ENCODE data around the gene ESM1. TPM values are rescaled to one million over a fixed set of nuclear protein-coding genes. Genes with fewer than 3 reads are reported as not detected.

Gene ESM1
- polyA plus RNA-seq, 1 donor from 2014 or later: not detected

DNA sequence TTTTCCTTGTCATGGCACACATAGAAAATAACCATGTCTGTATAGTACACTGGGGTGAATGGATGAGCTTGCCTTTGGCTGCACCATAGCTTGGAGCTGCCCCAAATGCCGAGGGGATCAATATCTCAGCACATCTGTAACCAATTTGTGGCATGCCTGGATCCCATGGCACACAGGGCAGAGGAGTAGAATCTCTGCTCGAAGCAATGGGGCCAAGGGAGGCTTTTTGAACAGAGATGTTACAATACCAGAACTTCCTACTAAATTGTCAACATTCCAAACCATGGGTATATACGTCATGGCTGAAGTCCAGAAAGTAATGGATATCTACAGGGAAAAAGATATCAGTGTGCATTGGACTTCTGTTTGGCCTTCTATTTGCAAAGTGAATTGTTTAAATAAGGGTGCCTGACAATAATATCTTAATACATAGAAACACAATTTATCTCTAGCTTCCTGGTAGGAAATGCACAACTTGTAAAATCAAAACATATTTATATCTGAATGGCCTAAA is 39.0 kb downstream of the ESM1 start:
- H3K36me3 ChIP-seq (ENCODE audit: insufficient read depth, low read length): no peaks in the 10 kb centered on the region
- no peak overlapping the region for H3K4me2 ChIP-seq (ENCODE audit: low read length)
- H3K4me3 ChIP-seq (ENCODE audit: low read length): no peak overlapping the region
- no peaks in the 10 kb centered on the region for H4K20me1 ChIP-seq (ENCODE audit: insufficient read depth)
- H2AFZ ChIP-seq (ENCODE audit: low read depth, low read length): no peak overlapping the region
- no peak overlapping the region for H3K9ac ChIP-seq (ENCODE audit: low read length)
- TF ChIP-seq EP300 (conservative IDR thresholded peaks at IDR 0.05; ENCODE audit: poor library complexity, severe bottlenecking) (no peak), SMC3 (conservative IDR thresholded peaks at IDR 0.05; ENCODE audit: poor library complexity) (no peak), MXI1 (conservative IDR thresholded peaks at IDR 0.05; ENCODE audit: poor library complexity, severe bottlenecking) (no peak)
- no peaks in the 10 kb centered on the region for H3K79me2 ChIP-seq (replicated peaks; ENCODE audit: insufficient read depth, low read length)
- no peak overlapping the region for H3K27ac ChIP-seq (ENCODE audit: low read length)
- no peaks in the 10 kb centered on the region for H3K9me3 ChIP-seq (ENCODE audit: low read length)
- H3K27me3 ChIP-seq (ENCODE audit: insufficient read depth, low read depth, low read length): no peaks in the 10 kb centered on the region
- H3K9me2 ChIP-seq (ENCODE audit: insufficient read depth, low read length): no peaks in the 10 kb centered on the region
- no peaks in the 10 kb centered on the region for H3F3A ChIP-seq (ENCODE audit: insufficient read depth, low read length, poor library complexity, severe bottlenecking)

DNA sequence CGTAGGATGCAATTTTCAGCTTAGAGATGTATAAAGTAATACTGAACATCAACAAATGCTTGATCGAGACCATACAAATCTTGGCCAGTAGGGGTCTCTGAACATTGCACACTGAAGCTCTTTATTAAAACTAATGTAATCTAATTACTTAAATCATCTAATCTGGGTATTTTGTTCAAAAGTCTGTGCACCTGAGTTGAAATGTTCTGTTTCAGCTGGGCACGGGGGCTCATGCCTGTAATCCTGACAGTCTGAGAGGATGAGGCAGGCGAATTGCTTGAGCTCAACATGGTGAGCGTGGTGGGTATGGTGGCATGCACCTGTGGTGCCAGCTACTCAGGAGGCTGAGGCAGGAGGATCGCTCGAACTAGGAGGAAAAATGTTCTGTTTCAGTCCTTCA is 41.0 kb downstream of the ESM1 start:
- Histone ChIP-seq H3K9ac (ENCODE audit: low read length) (no peak overlapping the region), H3K4me2 (ENCODE audit: low read length) (no peak overlapping the region), H3K4me3 (ENCODE audit: low read length) (no peak overlapping the region), H3K9me2 (ENCODE audit: insufficient read depth, low read length) (no peaks in the 10 kb centered on the region), H3K79me2 (replicated peaks; ENCODE audit: insufficient read depth, low read length) (no peaks in the 10 kb centered on the region), H3K36me3 (ENCODE audit: insufficient read depth, low read length) (no peaks in the 10 kb centered on the region), H3K27ac (ENCODE audit: low read length) (no peak overlapping the region), H2AFZ (ENCODE audit: low read depth, low read length) (no peak overlapping the region), H3F3A (ENCODE audit: insufficient read depth, low read length, poor library complexity, severe bottlenecking) (no peaks in the 10 kb centered on the region), H3K9me3 (ENCODE audit: low read length) (no peaks in the 10 kb centered on the region), H3K27me3 (ENCODE audit: insufficient read depth, low read depth, low read length) (no peaks in the 10 kb centered on the region), H4K20me1 (ENCODE audit: insufficient read depth) (no peaks in the 10 kb centered on the region)
- TF ChIP-seq EZH2 (IDR thresholded peaks at IDR 0.05; ENCODE audit: borderline replicate concordance, insufficient read depth, low read length, poor library complexity, severe bottlenecking) (no peak), POLR2AphosphoS5 (IDR thresholded peaks at IDR 0.05) (no peak), RAD21 (conservative IDR thresholded peaks at IDR 0.05) (no peak), SMC3 (conservative IDR thresholded peaks at IDR 0.05; ENCODE audit: poor library complexity) (no peak), MXI1 (conservative IDR thresholded peaks at IDR 0.05; ENCODE audit: poor library complexity, severe bottlenecking) (no peak), EP300 (conservative IDR thresholded peaks at IDR 0.05; ENCODE audit: poor library complexity, severe bottlenecking) (no peak), TAF1 (IDR thresholded peaks at IDR 0.05; ENCODE audit: low read depth) (no peak)
- TF ChIP-seq, protein P1, sequence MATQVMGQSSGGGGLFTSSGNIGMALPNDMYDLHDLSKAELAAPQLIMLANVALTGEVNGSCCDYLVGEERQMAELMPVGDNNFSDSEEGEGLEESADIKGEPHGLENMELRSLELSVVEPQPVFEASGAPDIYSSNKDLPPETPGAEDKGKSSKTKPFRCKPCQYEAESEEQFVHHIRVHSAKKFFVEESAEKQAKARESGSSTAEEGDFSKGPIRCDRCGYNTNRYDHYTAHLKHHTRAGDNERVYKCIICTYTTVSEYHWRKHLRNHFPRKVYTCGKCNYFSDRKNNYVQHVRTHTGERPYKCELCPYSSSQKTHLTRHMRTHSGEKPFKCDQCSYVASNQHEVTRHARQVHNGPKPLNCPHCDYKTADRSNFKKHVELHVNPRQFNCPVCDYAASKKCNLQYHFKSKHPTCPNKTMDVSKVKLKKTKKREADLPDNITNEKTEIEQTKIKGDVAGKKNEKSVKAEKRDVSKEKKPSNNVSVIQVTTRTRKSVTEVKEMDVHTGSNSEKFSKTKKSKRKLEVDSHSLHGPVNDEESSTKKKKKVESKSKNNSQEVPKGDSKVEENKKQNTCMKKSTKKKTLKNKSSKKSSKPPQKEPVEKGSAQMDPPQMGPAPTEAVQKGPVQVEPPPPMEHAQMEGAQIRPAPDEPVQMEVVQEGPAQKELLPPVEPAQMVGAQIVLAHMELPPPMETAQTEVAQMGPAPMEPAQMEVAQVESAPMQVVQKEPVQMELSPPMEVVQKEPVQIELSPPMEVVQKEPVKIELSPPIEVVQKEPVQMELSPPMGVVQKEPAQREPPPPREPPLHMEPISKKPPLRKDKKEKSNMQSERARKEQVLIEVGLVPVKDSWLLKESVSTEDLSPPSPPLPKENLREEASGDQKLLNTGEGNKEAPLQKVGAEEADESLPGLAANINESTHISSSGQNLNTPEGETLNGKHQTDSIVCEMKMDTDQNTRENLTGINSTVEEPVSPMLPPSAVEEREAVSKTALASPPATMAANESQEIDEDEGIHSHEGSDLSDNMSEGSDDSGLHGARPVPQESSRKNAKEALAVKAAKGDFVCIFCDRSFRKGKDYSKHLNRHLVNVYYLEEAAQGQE (IDR thresholded peaks at IDR 0.05; ENCODE audit: borderline replicate concordance): no peak
- TF ChIP-seq, protein P2, sequence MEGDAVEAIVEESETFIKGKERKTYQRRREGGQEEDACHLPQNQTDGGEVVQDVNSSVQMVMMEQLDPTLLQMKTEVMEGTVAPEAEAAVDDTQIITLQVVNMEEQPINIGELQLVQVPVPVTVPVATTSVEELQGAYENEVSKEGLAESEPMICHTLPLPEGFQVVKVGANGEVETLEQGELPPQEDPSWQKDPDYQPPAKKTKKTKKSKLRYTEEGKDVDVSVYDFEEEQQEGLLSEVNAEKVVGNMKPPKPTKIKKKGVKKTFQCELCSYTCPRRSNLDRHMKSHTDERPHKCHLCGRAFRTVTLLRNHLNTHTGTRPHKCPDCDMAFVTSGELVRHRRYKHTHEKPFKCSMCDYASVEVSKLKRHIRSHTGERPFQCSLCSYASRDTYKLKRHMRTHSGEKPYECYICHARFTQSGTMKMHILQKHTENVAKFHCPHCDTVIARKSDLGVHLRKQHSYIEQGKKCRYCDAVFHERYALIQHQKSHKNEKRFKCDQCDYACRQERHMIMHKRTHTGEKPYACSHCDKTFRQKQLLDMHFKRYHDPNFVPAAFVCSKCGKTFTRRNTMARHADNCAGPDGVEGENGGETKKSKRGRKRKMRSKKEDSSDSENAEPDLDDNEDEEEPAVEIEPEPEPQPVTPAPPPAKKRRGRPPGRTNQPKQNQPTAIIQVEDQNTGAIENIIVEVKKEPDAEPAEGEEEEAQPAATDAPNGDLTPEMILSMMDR (IDR thresholded peaks at IDR 0.05; ENCODE audit: poor library complexity, severe bottlenecking): no peak
